Colonic mucosa (tissue), 4 donors: Measurements from ENCODE around the gene LRIG1. TPM values are rescaled to one million over a fixed set of nuclear protein-coding genes. Genes with fewer than 3 reads are reported as not detected.

Experiments
- DNase-seq: peaks from one replicate; pipeline ENCODE4 v3.0.0-alpha.2; 2020
- H3K27ac ChIP-seq: fragments of 200-600 bp; one replicate; pipeline ENCODE4 v1.8.0; 2021
- H3K27me3 ChIP-seq: fragments of 200-600 bp; one replicate; pipeline ENCODE4 v1.8.0; 2021
- H3K36me3 ChIP-seq: fragments of 200-600 bp; one replicate; pipeline ENCODE4 v1.8.0; 2021
- H3K4me1 ChIP-seq: fragments of 200-600 bp; one replicate; pipeline ENCODE4 v1.8.0; 2021; ENCODE audit warnings: mild to moderate bottlenecking
- H3K4me3 ChIP-seq: fragments of 200-600 bp; one replicate; pipeline ENCODE4 v1.8.0; 2021
- H3K9ac ChIP-seq, 2 donors: one replicate each; pipeline ENCODE4 v1.7.0; 2013; ENCODE audit warnings: control low read depth in 2 of 2, low read depth in 2 of 2, low read length in 2 of 2
- H3K9me3 ChIP-seq: fragments of 200-600 bp; one replicate; pipeline ENCODE4 v1.8.0; 2021
- intact Hi-C: fragments of 100-400 bp; cut with DNase I; formaldehyde crosslinking; loops from one replicate; pipeline ENCODE4 v1.14.1; 2022
- total RNA-seq, 2 donors: library from RNA; stranded (reverse); fragmentation: NEBNext Ultra II Directional in 1 of 2; extraction: Animal tissue kit (Norgen Biotek cat#: 25700) in 1 of 2; gene quantifications; one replicate each; pipeline ENCODE4 v1.2.1, GENCODE V29; 2021
- TF ChIP-seq, protein P1 (sequence below): fragments of 200-600 bp; IDR thresholded peaks from one replicate; pipeline ENCODE4 v1.8.0; 2022; ENCODE audit warnings: antibody characterized with exemption, mild to moderate bottlenecking
- donor health status: healthy.
- donor health status: DM: no; HTN: no; CAD: no.
- donor health status: DM: no; HTN: no; CAD: no.

LRIG1 gene
- total RNA-seq, 2 donors from 2014 or later: 43.9 to 57.5 TPM

GRCh38 chr3:66386011-66386924, 114.6 kb downstream of the LRIG1 start:
- DNase-seq: peak; percentile 14
- Histone ChIP-seq H3K4me1 (no peaks in the 10 kb centered on the region), H3K27ac (no peak overlapping the region), H3K27me3 (no peaks in the 10 kb centered on the region), H3K9me3 (no peaks in the 10 kb centered on the region), H3K36me3 (peaks cover 19% of the 10 kb centered on the region), H3K9ac (no peak overlapping the region), H3K4me3 (no peak overlapping the region)
- intact Hi-C loops: no loop called here
- TF ChIP-seq, protein P1, sequence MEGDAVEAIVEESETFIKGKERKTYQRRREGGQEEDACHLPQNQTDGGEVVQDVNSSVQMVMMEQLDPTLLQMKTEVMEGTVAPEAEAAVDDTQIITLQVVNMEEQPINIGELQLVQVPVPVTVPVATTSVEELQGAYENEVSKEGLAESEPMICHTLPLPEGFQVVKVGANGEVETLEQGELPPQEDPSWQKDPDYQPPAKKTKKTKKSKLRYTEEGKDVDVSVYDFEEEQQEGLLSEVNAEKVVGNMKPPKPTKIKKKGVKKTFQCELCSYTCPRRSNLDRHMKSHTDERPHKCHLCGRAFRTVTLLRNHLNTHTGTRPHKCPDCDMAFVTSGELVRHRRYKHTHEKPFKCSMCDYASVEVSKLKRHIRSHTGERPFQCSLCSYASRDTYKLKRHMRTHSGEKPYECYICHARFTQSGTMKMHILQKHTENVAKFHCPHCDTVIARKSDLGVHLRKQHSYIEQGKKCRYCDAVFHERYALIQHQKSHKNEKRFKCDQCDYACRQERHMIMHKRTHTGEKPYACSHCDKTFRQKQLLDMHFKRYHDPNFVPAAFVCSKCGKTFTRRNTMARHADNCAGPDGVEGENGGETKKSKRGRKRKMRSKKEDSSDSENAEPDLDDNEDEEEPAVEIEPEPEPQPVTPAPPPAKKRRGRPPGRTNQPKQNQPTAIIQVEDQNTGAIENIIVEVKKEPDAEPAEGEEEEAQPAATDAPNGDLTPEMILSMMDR: no peak

GRCh38 chr3:66385066-66385465, 115.8 kb downstream of the LRIG1 start:
- H3K27me3 ChIP-seq: no peaks in the 10 kb centered on the region
- H3K9ac ChIP-seq: no peak overlapping the region
- TF ChIP-seq, protein P1: no peak
- H3K4me1 ChIP-seq: no peaks in the 10 kb centered on the region
- peaks cover 29% of the 10 kb centered on the region for H3K36me3 ChIP-seq
- no peak overlapping the region for H3K27ac ChIP-seq
- DNase-seq: peak; percentile 1
- intact Hi-C loops: no loop called here
- no peak overlapping the region for H3K4me3 ChIP-seq
- H3K9me3 ChIP-seq: no peaks in the 10 kb centered on the region

- TF ChIP-seq, protein P1: no peak
- intact Hi-C loops: no loop called here
- Histone ChIP-seq H3K27ac (no peak overlapping the region), H3K4me1 (no peaks in the 10 kb centered on the region), H3K36me3 (peaks cover 29% of the 10 kb centered on the region), H3K27me3 (no peaks in the 10 kb centered on the region), H3K9ac (no peak overlapping the region), H3K9me3 (no peaks in the 10 kb centered on the region), H3K4me3 (no peak overlapping the region)
- DNase-seq: peak; percentile 14
Observed at GRCh38 chr3:66383998-66384745, 116.7 kb downstream of the LRIG1 start.

- no peak overlapping the region for H3K27ac ChIP-seq
- TF ChIP-seq, protein P1: no peak
Observed at GRCh38 chr3:66383023-66383422, 117.8 kb downstream of the LRIG1 start.

DNA sequence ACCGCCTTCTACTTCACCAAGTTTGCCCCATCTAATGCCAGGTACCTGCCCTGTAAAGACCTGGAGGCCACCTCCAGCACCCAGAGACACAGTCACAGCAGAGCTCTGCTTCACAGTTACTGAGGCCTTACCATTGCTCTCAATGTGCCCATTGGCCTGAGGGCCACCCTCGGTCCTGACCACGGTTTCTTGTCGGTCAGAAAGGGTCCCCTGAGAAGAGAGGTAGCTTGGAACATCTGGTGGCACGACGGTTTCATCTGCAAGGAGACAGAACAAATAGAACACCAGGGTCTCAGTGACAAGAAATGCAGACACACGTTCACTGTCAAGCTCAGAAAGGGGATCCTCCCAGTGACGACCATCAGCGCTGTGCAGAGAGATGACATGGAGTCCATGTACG, 118.7 kb downstream of the LRIG1 start:
- Histone ChIP-seq H3K36me3 (peaks cover 29% of the 10 kb centered on the region), H3K9ac (no peak overlapping the region), H3K27me3 (no peaks in the 10 kb centered on the region), H3K27ac (no peak overlapping the region), H3K4me3 (no peak overlapping the region), H3K9me3 (no peaks in the 10 kb centered on the region), H3K4me1 (peaks cover 4% of the 10 kb centered on the region)
- no peak for DNase-seq
- intact Hi-C loops: no loop called here
- TF ChIP-seq, protein P1: no peak

More at GRCh38 chr3:66383023-66383422, 117.8 kb downstream of the LRIG1 start:
- H3K4me3 ChIP-seq: no peak overlapping the region
- no peak for DNase-seq
- peaks cover 29% of the 10 kb centered on the region for H3K36me3 ChIP-seq
- peaks cover under 1% of the 10 kb centered on the region for H3K4me1 ChIP-seq
- no peak overlapping the region for H3K9ac ChIP-seq
- no peaks in the 10 kb centered on the region for H3K9me3 ChIP-seq
- H3K27me3 ChIP-seq: no peaks in the 10 kb centered on the region
- intact Hi-C loops: no loop called here
